Measurements from ENCODE around the gene SMIM11. TPM values are rescaled to one million over a fixed set of nuclear protein-coding genes. Genes with fewer than 3 reads are reported as not detected.

Gene SMIM11
- total RNA-seq, 1 experiment from 2014 or later = 2.3 TPM

- Histone ChIP-seq H4K20me1 (ENCODE audit: control insufficient read depth, insufficient read depth, insufficient read length) (no peaks in the 10 kb centered on the region), H3K4ac (ENCODE audit: low read depth, low read length) (no peak overlapping the region), H4K91ac (ENCODE audit: insufficient read length, low read depth, low read length) (no peak overlapping the region), H3K79me2 (ENCODE audit: insufficient read depth, low read length) (no peaks in the 10 kb centered on the region), H2BK5ac (ENCODE audit: insufficient read length, low read length) (no peak overlapping the region), H2AK5ac (ENCODE audit: insufficient read length, low read length) (no peak overlapping the region), H3K79me1 (ENCODE audit: insufficient read depth, low read depth, low read length, poor library complexity, severe bottlenecking) (no peaks in the 10 kb centered on the region), H3T11ph (ENCODE audit: low read length) (no peak overlapping the region), H3K18ac (ENCODE audit: insufficient read length, low read depth, low read length) (no peak overlapping the region), H3K9ac (ENCODE audit: extremely low read depth, insufficient read length, low read length) (no peak overlapping the region), H4K8ac (replicated peaks; ENCODE audit: insufficient read length, low read depth, low read length) (no peak overlapping the region), H2BK120ac (ENCODE audit: low read depth, low read length, poor library complexity, severe bottlenecking) (no peak overlapping the region), H2BK15ac (ENCODE audit: low read depth, low read length) (no peak overlapping the region), H3K23me2 (ENCODE audit: insufficient read length, low read depth, low read length, poor library complexity, severe bottlenecking) (no peaks in the 10 kb centered on the region), H3K27me3 (ENCODE audit: insufficient read depth, low read length) (no peaks in the 10 kb centered on the region), H4K5ac (ENCODE audit: insufficient read length, low read depth, low read length) (no peak overlapping the region), H3K4me2 (ENCODE audit: insufficient read depth, insufficient read length, low read length) (no peak overlapping the region), H3K56ac (ENCODE audit: insufficient read length, low read depth, low read length) (no peak overlapping the region), H3K9me3 (ENCODE audit: control insufficient read depth, low read depth, low read length) (no peaks in the 10 kb centered on the region), H3K14ac (ENCODE audit: insufficient read depth, low read length) (no peak overlapping the region), H3K4me1 (ENCODE audit: insufficient read depth, low read length) (no peaks in the 10 kb centered on the region), H2BK12ac (ENCODE audit: insufficient read length, low read depth, low read length) (no peak overlapping the region), H2AFZ (ENCODE audit: low read length) (no peak overlapping the region), H3K23ac (ENCODE audit: insufficient read length, low read depth, low read length) (no peak overlapping the region), H2BK20ac (ENCODE audit: low read depth, low read length, poor library complexity, severe bottlenecking) (no peak overlapping the region), H3K27ac (ENCODE audit: insufficient read length, low read depth, low read length) (no peak overlapping the region)
- no peak for TF ChIP-seq CTCF (conservative IDR thresholded peaks at IDR 0.05)
- no peak for DNase-seq
- no peak overlapping the region for H3K4me3 Mint-ChIP-seq
- no peak overlapping the region for H3K27ac Mint-ChIP-seq
- WGBS (ENCODE audit: extremely low coverage, insufficient read length, low lambda C conversion rate) = no CpG with 5 or more reads among the region's 13 CpGs
- peaks cover 2% of the 10 kb centered on the region for H3K27me3 Mint-ChIP-seq (ENCODE audit: low read depth)
- H3K36me3 Mint-ChIP-seq (ENCODE audit: insufficient read depth in 1 of 3, low read depth in 3 of 3) = no peaks in the 10 kb centered on the region
- H3K4me1 Mint-ChIP-seq = peaks cover 12 to 20% of the 10 kb centered on the region in 2 experiments
- no peaks in the 10 kb centered on the region; a peak in 1 of 5 replicates for H3K9me3 Mint-ChIP-seq
Measured at GRCh38 chr21:34336756-34337391, 38.4 kb upstream of the SMIM11 start.

Data from H9 (cell line).